PC-9 (cell line): Measurements from ENCODE around the gene SMARCAD1. TPM values are rescaled to one million over a fixed set of nuclear protein-coding genes. Genes with fewer than 3 reads are reported as not detected.

ENCODE experiments used
- BruUV-seq: library from RNA; stranded (reverse); fragments of 400-500 nt; replicated peaks from 2 replicates; lab custom pipeline; 2021; lab: Mats Ljungman, UMichigan
- CTCF ChIA-PET: fragments of 300-600 bp; sonication (Branson Sonifier 250); formaldehyde crosslinking; loops from one replicate; lab custom pipeline; 2022; ENCODE audit warnings: antibody characterized with exemption; lab: Charles Lee
- POLR2A ChIA-PET: fragments of 300-600 bp; sonication (Branson Sonifier 250); formaldehyde crosslinking; loops from one replicate; lab custom pipeline; 2022; ENCODE audit warnings: antibody characterized with exemption; ENCODE audit not compliant: unreplicated experiment; lab: Charles Lee
- DNase-seq, 2 experiments: peaks; one replicate each; pipeline versions ENCODE4 v3.0.0 to v3.0.0-alpha.2; 2015 to 2022; ENCODE audit warnings: mixed read lengths in 1 of 2
- H2AFZ ChIP-seq: fragments of 200-600 bp; sonication (generic); 2 replicates; pipeline ENCODE4 v1.8.1; 2017; ENCODE audit warnings: antibody characterized with exemption
- H3F3A ChIP-seq: fragments of 200-600 bp; sonication (generic); 2 replicates; pipeline ENCODE4 v1.8.1; 2017; ENCODE audit warnings: antibody characterized with exemption, mild to moderate bottlenecking, low read depth; ENCODE audit not compliant: insufficient read depth
- H3K27ac ChIP-seq: fragments of 200-600 bp; sonication (generic); 2 replicates; pipeline ENCODE4 v1.6.1; 2016; ENCODE audit warnings: mixed run types
- H3K27me3 ChIP-seq: fragments of 200-600 bp; sonication (generic); 2 replicates; pipeline ENCODE4 v1.6.1; 2016; ENCODE audit warnings: low read depth, mixed run types; ENCODE audit not compliant: insufficient read depth
- H3K36me3 ChIP-seq: fragments of 200-600 bp; sonication (generic); 2 replicates; pipeline ENCODE4 v1.6.1; 2016; ENCODE audit warnings: low read depth, mixed run types
- H3K4me1 ChIP-seq: fragments of 200-600 bp; sonication (generic); replicated peaks from 2 replicates; pipeline ENCODE4 v1.6.1; 2016; ENCODE audit warnings: mixed run types; ENCODE audit not compliant: insufficient read depth
- H3K4me2 ChIP-seq: fragments of 200-600 bp; sonication (generic); 2 replicates; pipeline ENCODE4 v1.6.1; 2017; ENCODE audit warnings: mixed run types
- H3K4me3 ChIP-seq: fragments of 200-600 bp; sonication (generic); 2 replicates; pipeline ENCODE4 v1.6.1; 2016; ENCODE audit warnings: mixed run types
- H3K79me2 ChIP-seq: fragments of 200-600 bp; sonication (generic); 2 replicates; pipeline ENCODE4 v1.6.1; 2017; ENCODE audit warnings: low read depth, mixed run types
- H3K9me2 ChIP-seq: fragments of 200-600 bp; sonication (generic); 2 replicates; pipeline ENCODE4 v1.8.1; 2017; ENCODE audit warnings: mild to moderate bottlenecking; ENCODE audit not compliant: insufficient read depth
- H3K9me3 ChIP-seq: fragments of 200-600 bp; sonication (generic); 2 replicates; pipeline ENCODE4 v1.8.1; 2016; ENCODE audit warnings: low read depth; ENCODE audit not compliant: insufficient read depth
- H4K20me1 ChIP-seq: fragments of 200-600 bp; sonication (generic); 2 replicates; pipeline ENCODE4 v1.8.1; 2017; ENCODE audit not compliant: insufficient read depth
- EZH2 ChIP-seq: fragments of 200-600 bp; sonication (generic); IDR thresholded peaks from 2 replicates; pipeline ENCODE4 v1.8.0; 2017; ENCODE audit warnings: antibody characterized with exemption, low read depth
- intact Hi-C: fragments of 100-400 bp; cut with micrococcal nuclease; formaldehyde crosslinking; loops from one replicate; pipeline ENCODE4 v1.10.0; 2022; ENCODE audit not compliant: unreplicated experiment
- total RNA-seq: library from RNA; stranded (reverse); gene quantifications from 2 replicates; pipeline ENCODE4 v1.2.3, GENCODE V29; 2021
- TF ChIP-seq, protein P1 (sequence below): fragments of 200-600 bp; sonication (generic); conservative IDR thresholded peaks from 2 replicates; pipeline ENCODE4 v1.6.1; 2017; ENCODE audit warnings: mixed run types, antibody characterized with exemption, mild to moderate bottlenecking, moderate library complexity

Gene SMARCAD1
- total RNA-seq, 1 experiment from 2014 or later, result 17.1 TPM

DNA sequence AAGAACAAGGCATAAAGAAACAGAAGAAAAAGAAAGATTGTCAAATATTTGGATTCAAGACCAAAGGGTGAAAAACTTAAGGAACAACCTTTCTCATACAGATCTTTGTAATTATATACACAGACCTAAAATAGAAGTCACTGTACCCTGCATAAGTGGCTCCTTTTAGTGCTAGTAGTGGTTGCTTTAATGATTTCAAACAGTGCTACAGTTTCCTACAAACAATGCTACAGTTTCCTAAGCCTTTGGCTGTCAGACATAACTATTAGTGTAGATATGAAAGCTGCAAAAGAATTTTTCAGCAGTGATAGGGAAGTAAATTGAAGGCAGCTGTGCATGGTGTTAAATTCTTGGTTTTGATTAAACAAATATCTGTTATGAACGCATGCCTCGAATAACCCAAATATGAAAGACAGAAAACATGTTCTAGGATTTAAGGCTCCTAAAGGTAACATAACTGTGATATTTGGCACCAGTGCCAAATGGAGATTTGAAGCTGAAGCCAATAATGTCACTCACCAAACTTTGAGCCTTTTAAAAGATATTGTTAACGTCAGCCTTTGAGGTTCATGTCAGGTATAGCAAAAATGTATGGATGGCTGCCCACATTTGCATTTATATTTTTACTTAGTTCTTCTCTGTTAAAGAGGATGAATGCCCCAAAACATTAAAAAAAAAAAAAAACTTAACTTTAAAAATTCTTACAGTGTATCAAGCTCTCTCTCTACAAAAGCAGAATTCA lies 36.6 kb downstream of the SMARCAD1 start:
- Histone ChIP-seq H3K79me2 (no peaks in the 10 kb centered on the region), H3K9me3 (no peaks in the 10 kb centered on the region), H3K9me2 (no peaks in the 10 kb centered on the region), H3K27ac (no peak overlapping the region), H3K27me3 (no peaks in the 10 kb centered on the region), H4K20me1 (no peaks in the 10 kb centered on the region), H3K36me3 (peaks cover 5% of the 10 kb centered on the region; the same call in 1 of the 2 replicates), H3K4me3 (no peak overlapping the region), H3K4me2 (no peak overlapping the region), H2AFZ (no peak overlapping the region), H3K4me1 (no peaks in the 10 kb centered on the region), H3F3A (no peaks in the 10 kb centered on the region)
- TF ChIP-seq, protein P1, sequence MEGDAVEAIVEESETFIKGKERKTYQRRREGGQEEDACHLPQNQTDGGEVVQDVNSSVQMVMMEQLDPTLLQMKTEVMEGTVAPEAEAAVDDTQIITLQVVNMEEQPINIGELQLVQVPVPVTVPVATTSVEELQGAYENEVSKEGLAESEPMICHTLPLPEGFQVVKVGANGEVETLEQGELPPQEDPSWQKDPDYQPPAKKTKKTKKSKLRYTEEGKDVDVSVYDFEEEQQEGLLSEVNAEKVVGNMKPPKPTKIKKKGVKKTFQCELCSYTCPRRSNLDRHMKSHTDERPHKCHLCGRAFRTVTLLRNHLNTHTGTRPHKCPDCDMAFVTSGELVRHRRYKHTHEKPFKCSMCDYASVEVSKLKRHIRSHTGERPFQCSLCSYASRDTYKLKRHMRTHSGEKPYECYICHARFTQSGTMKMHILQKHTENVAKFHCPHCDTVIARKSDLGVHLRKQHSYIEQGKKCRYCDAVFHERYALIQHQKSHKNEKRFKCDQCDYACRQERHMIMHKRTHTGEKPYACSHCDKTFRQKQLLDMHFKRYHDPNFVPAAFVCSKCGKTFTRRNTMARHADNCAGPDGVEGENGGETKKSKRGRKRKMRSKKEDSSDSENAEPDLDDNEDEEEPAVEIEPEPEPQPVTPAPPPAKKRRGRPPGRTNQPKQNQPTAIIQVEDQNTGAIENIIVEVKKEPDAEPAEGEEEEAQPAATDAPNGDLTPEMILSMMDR, result no peak
- TF ChIP-seq EZH2, result no peak
- intact Hi-C loops, result no loop called here
- ChIA-PET POLR2A (no interaction called here), CTCF (no interaction called here)
- no TSS peak for BruUV-seq
- no peak for DNase-seq

DNA sequence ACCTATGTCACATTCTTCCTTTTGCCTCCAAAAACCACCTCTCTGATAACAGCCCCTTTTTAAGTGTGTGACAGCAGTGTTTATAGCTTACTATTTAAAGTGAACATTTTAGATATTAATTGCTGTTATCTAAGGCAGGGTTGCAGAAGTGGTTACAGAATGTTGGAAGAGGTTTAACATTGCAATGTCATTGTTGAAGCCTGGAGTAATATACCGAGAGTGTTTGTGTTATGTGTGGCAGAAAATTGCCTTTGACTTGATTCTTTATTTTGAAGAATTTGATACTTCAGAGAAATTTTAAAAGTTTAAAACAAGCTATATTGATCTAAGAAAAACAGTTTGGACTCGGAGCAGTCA lies 37.1 kb downstream of the SMARCAD1 start:
- no peak overlapping the region for H3K4me3 ChIP-seq
- no peaks in the 10 kb centered on the region for H4K20me1 ChIP-seq
- no peak for TF ChIP-seq EZH2
- TF ChIP-seq, protein P1, result no peak
- H3F3A ChIP-seq, result no peaks in the 10 kb centered on the region
- H3K79me2 ChIP-seq, result no peaks in the 10 kb centered on the region
- H3K4me2 ChIP-seq, result no peak overlapping the region
- H3K9me2 ChIP-seq, result no peaks in the 10 kb centered on the region
- no peak for DNase-seq
- peaks cover 5% of the 10 kb centered on the region; the same call in 1 of the 2 replicates for H3K36me3 ChIP-seq
- H3K4me1 ChIP-seq, result no peaks in the 10 kb centered on the region
- H2AFZ ChIP-seq, result no peak overlapping the region
- H3K27me3 ChIP-seq, result no peaks in the 10 kb centered on the region
- BruUV-seq, result no TSS peak
- CTCF ChIA-PET, result no interaction called here
- no peaks in the 10 kb centered on the region for H3K9me3 ChIP-seq
- no peak overlapping the region for H3K27ac ChIP-seq
- intact Hi-C loops, result no loop called here
- POLR2A ChIA-PET, result no interaction called here

DNA sequence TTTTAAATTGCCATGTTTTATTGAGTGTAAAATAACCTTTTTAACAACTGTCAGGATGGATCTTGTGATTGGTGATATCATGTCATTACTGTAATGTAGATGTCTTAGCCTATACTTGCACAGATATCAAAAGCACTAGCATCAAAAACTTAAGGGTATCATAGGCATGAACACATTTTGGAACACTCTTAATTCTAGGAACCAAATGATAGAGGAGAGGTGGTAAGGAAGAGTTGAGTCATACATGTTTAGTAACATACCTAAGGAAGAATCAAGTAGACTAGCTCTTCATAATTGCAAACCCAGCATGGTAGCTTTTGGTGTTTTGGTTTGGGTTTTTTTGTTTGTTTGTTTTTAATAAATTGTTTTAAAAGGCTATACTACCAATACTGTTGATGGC lies 43.4 kb downstream of the SMARCAD1 start:
- POLR2A ChIA-PET, result no interaction called here
- Histone ChIP-seq H3F3A (no peaks in the 10 kb centered on the region), H3K4me1 (no peaks in the 10 kb centered on the region), H3K27ac (no peak overlapping the region), H2AFZ (no peak overlapping the region), H3K9me2 (no peaks in the 10 kb centered on the region), H3K4me2 (no peak overlapping the region), H3K9me3 (no peaks in the 10 kb centered on the region), H3K4me3 (no peak overlapping the region), H3K36me3 (0 out of 2 replicates have a peak, but pooled peaks cover 6% of the 10 kb centered on the region), H3K79me2 (no peaks in the 10 kb centered on the region), H3K27me3 (no peaks in the 10 kb centered on the region), H4K20me1 (no peaks in the 10 kb centered on the region)
- TF ChIP-seq, protein P1, result no peak
- no peak for TF ChIP-seq EZH2
- no TSS peak for BruUV-seq
- CTCF ChIA-PET, result no interaction called here
- intact Hi-C loops, result loop anchor here (10.0 kb wide), 1 partner anchor 456 kb away; no protein-coding TSS in a partner anchor
- no peak for DNase-seq
